IPS-NIHi11 (cell line): ENCODE measurements around the gene FUCA1.
"Not testable (repeated sequence)": the region's sequence is repeated elsewhere in the genome, so short reads cannot be mapped to it uniquely, and the experiment has no call there.

Experiments
- DNase-seq: peaks from one replicate; pipeline ENCODE4 v3.0.0; 2012; ENCODE audit warnings: mixed read lengths, low spot score

FUCA1 gene

GRCh38 chr1:23837908-23838307 is 30.2 kb downstream of the FUCA1 start:
- DNase-seq = no peak

DNA sequence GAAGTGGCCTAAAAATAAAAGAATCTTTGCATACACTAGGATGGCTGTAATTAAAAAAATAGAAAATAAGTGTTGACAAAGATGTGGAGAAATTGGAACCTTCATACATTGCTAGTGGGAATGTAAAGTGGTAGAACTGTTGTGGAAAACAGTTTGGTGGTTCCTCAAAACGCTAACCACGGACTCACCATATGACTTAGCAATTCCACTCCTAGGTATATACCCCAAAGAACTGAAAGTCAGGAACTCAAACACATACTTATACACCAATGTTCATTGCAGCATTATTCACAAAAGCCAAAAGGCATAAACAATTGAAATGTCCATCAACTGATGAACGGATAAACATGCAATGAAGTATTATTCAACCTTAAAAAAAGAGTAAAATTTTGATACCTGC is 32.1 kb downstream of the FUCA1 start:
- DNase-seq = no peak

- not testable (repeated sequence) for DNase-seq
Observed at GRCh38 chr1:23834156-23834555, 33.9 kb downstream of the FUCA1 start.

DNA sequence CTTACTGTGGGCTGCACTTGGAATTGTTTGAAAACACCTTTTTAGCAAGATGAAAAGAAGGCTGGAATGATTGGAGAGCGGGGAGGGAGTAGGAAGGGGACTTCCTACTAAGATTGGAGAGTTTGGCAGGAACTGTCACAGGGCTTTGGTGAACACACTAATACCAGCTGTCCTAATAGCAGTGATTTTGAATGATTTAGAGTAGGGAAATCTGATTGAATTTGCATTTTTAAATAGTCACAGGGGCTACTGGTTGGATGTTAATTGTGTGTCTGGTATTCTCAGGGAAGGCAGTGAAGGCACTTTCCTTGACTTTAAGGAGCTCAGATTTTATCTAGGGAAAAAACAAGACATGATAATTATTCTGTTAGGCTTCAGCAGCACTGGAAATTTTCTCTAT is 40.4 kb downstream of the FUCA1 start:
- DNase-seq = no peak

DNA sequence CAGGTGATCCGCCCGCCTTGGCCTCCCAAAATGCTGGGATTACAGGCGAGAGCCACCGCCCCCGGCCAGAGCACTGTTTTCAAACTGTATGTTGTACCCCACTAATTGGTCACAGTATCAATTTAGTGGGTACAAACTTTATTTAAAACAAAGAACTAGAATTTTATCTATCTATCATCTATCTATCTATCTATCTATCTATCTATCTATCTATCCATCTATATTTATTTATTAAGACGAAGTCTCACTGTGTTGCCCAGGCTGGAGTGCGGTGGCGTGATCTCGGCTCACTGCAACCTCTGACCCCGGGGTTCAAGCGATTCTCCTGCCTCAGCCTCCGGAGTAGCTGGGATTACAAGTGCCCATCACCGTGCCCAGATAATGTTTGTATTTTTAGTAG is 41.5 kb downstream of the FUCA1 start:
- DNase-seq = not testable (repeated sequence)

GRCh38 chr1:23825762-23826522 is 42.1 kb downstream of the FUCA1 start:
- no peak for DNase-seq

GRCh38 chr1:23825076-23825761 is 42.9 kb downstream of the FUCA1 start, which contains the start of gene HMGCL:
Gene HMGCL (minus strand): TSS chr1:23825429. CDS start chr1:23825415, 14 bp downstream.
- DNase-seq = peak; percentile 98

DNA sequence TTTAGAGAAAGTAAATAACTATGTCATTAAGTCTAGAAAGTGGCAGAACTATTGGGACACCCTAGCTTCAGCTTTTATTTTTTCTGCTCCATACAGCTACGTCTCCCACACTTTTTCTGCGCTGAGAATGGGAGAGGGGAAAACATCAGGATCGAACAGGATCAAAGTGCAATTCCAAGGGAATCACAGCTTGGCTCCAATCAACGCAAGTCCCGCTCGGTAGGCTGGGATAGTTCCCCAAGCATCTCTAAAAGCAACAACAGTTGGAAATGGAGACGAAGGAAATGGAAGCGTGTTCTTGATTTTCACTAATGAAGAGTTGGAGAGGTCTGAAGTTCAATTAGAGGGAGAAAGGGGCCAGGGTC is 43.4 kb downstream of the FUCA1 start:
- DNase-seq = no peak

GRCh38 chr1:23823767-23824166 is 44.3 kb downstream of the FUCA1 start:
- no peak for DNase-seq

GRCh38 chr1:23817633-23818032 is 50.5 kb downstream of the FUCA1 start:
- DNase-seq = no peak

- DNase-seq = no peak
Observed at GRCh38 chr1:23816906-23817305, 51.2 kb downstream of the FUCA1 start.

DNA sequence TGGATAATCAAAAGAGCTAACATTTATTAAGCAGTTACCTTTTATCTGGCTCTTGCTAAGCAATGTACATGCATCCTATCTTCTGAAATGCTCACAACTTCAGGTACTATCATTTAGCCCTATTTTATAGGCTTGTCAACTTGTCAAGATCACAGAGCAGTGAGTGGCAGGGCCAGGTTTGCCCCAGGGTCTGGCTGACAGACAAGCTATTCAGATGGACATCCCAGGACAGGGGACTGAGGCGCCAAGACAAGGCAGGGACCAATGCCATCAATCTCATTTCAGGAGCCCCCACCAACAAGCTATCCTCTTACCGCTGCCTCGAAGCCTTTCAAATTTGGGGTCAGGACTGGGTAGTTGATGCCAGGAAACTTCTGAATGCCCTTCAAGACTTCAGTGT is 51.7 kb downstream of the FUCA1 start:
- no peak for DNase-seq

GRCh38 chr1:23814016-23814415 is 54.1 kb downstream of the FUCA1 start:
- no peak for DNase-seq

GRCh38 chr1:23810818-23811540 is 57.1 kb downstream of the FUCA1 start:
- DNase-seq = peak; percentile 84

DNA sequence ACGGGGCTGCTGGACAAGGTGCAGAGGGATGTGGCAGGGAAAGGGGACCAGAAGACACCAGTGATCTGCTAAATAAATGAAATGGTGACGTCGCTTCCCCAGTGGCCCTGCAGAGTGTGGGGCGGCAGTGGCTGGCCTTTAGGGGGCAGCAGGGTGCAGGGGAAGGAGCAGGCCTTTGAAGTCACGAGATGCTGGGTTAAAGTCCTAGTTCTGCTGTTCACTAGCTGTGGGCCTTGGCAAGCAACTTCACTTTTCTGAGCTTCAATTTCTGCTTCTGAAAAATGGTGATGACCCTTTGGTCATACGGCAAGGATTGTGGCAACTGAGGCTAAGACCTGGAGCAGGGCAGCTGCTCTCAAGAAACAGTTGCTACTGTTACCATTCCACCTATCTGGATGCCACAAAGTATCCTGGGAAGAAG is 58.3 kb downstream of the FUCA1 start:
- DNase-seq = peak; percentile 85

GRCh38 chr1:23807453-23807852 is 60.6 kb downstream of the FUCA1 start:
- no peak for DNase-seq

DNA sequence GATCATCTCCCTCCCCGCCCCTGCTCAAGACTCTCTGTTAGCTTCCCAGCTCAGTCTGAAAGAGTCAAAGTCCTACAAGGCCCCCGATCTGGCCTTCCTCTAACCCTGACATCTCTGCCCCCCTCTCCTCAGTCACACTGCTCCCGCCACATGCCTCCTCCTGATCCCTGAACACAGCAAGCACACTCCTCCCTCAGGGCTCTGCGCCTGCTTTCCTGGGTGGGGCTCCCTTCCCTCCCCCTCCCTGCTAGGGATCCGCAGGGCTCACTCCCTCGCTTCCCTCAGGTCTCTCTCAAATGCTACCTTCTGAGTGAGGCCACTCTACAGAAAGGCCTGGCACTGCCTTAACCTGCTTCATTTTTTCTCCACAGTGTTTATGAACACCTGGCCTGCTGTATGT is 61.8 kb downstream of the FUCA1 start:
- DNase-seq = no peak

GRCh38 chr1:23805025-23805424 is 63.1 kb downstream of the FUCA1 start:
- no peak for DNase-seq

- DNase-seq = no peak
Observed at GRCh38 chr1:23804183-23804835, 63.8 kb downstream of the FUCA1 start.

- no peak for DNase-seq
Observed at GRCh38 chr1:23803674-23804073, 64.4 kb downstream of the FUCA1 start.

GRCh38 chr1:23802809-23803342 is 65.2 kb downstream of the FUCA1 start:
- not testable (repeated sequence) for DNase-seq

DNA sequence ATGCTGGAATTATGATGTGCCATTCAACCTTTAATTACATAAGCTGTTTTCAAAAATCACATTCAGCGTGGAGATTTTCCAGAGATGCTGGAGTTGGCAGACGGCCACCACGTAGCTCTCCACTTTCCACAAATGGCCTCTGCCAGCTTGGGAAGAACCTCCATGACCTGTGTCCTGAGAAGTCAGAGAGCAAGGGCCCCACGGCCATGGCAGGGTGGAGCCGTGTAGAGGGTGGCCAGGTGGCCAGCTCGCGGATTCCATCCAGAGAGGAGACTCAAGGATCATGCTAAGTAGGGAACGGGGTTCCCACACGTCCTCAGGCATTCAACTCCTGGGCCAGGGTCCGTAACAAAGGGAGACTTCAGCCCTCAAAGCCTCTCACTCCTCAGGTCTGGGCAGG is 66.2 kb downstream of the FUCA1 start:
- DNase-seq = no peak
